ENCODE results near the gene C10orf62.

GRCh38 chr10:97640174-97640867, 50.8 kb downstream of the C10orf62 start, which contains the start of gene PI4K2A:
- no peak for TF ChIP-seq AFF4 (CRISPR knock-in tag; IDR thresholded peaks at IDR 0.05; ENCODE audit: borderline replicate concordance)
- no peak for TF ChIP-seq ERG (CRISPR knock-in tag; IDR thresholded peaks at IDR 0.05)
- TF ChIP-seq CTCF (IDR thresholded peaks at IDR 0.05) = no peak

All from WTC11 (cell line).